Trophoblast cell (in vitro differentiated cells and primary cell): ENCODE data around the gene FAM219A.
A peak's percentile ranks its signal among the peaks of the same experiment; 100 is the strongest.

Experiments used
- DNase-seq, 2 donors: peaks; one replicate each; pipeline ENCODE4 v3.0.0-alpha.2; 2016
- H2AFZ ChIP-seq: 2 replicates; pipeline ENCODE4 v1.6.1; 2013; ENCODE audit warnings: low read length, moderate library complexity, mild to moderate bottlenecking; ENCODE audit not compliant: insufficient read depth, poor library complexity
- H2AK5ac ChIP-seq: 2 replicates; pipeline ENCODE4 v1.6.1; 2013; ENCODE audit warnings: mild to moderate bottlenecking, low read length
- H2BK120ac ChIP-seq: 2 replicates; pipeline ENCODE4 v1.6.1; 2013; ENCODE audit warnings: low read length, mild to moderate bottlenecking, moderate library complexity; ENCODE audit not compliant: insufficient read depth, poor library complexity
- H2BK12ac ChIP-seq: 2 replicates; pipeline ENCODE4 v1.6.1; 2013; ENCODE audit warnings: mild to moderate bottlenecking, low read length, moderate library complexity
- H2BK5ac ChIP-seq: 2 replicates; pipeline ENCODE4 v1.6.1; 2013; ENCODE audit warnings: low read length, low read depth, moderate library complexity, mild to moderate bottlenecking; ENCODE audit not compliant: poor library complexity
- H3K14ac ChIP-seq: 2 replicates; pipeline ENCODE4 v1.6.1; 2013; ENCODE audit warnings: mild to moderate bottlenecking, low read length
- H3K18ac ChIP-seq: 2 replicates; pipeline ENCODE4 v1.6.1; 2013; ENCODE audit warnings: mild to moderate bottlenecking, low read length
- H3K23ac ChIP-seq: 2 replicates; pipeline ENCODE4 v1.6.1; 2013; ENCODE audit warnings: low read length
- H3K27ac ChIP-seq: 2 replicates; pipeline ENCODE4 v1.5.1; 2013; ENCODE audit warnings: low read depth, mild to moderate bottlenecking, inconsistent platforms, low read length, moderate library complexity
- H3K27me3 ChIP-seq: 2 replicates; pipeline ENCODE4 v1.6.1; 2013; ENCODE audit warnings: inconsistent platforms, mild to moderate bottlenecking, low read length, moderate library complexity; ENCODE audit not compliant: insufficient read depth
- H3K36me3 ChIP-seq, 2 experiments: 1 replicate in 1 of 2; 2 replicates in 1 of 2; pipeline ENCODE4 v1.6.1; 2013; ENCODE audit warnings: low read length in 2 of 2, mild to moderate bottlenecking in 2 of 2, moderate library complexity in 1 of 2; ENCODE audit not compliant: insufficient read depth in 2 of 2, control insufficient read depth in 1 of 2
- H3K4ac ChIP-seq: 2 replicates; pipeline ENCODE4 v1.6.1; 2013; ENCODE audit warnings: low read depth, mild to moderate bottlenecking, low read length, moderate library complexity
- H3K4me1 ChIP-seq, 2 experiments: 1 replicate in 1 of 2; 2 replicates in 1 of 2; pipeline ENCODE4 v1.6.1; 2013; ENCODE audit warnings: low read length in 2 of 2, mild to moderate bottlenecking in 2 of 2, moderate library complexity in 1 of 2; ENCODE audit not compliant: insufficient read depth in 2 of 2, control insufficient read depth in 1 of 2
- H3K4me2 ChIP-seq: 2 replicates; pipeline ENCODE4 v1.6.1; 2013; ENCODE audit warnings: inconsistent platforms, mild to moderate bottlenecking, low read length, moderate library complexity
- H3K4me3 ChIP-seq: 2 replicates; pipeline ENCODE4 v1.5.1; 2013; ENCODE audit warnings: mild to moderate bottlenecking, low read depth, low read length, inconsistent platforms
- H3K79me1 ChIP-seq: one replicate; pipeline ENCODE4 v1.6.1; 2013; ENCODE audit warnings: low read length
- H3K79me2 ChIP-seq: 2 replicates; pipeline ENCODE4 v1.6.1; 2013; ENCODE audit warnings: low read length, mild to moderate bottlenecking; ENCODE audit not compliant: control insufficient read depth, insufficient read depth, poor library complexity
- H3K9ac ChIP-seq: 2 replicates; pipeline ENCODE4 v1.6.1; 2013; ENCODE audit warnings: mild to moderate bottlenecking, low read length
- H3K9me3 ChIP-seq: 2 replicates; pipeline ENCODE4 v1.6.1; 2013; ENCODE audit warnings: low read depth, mild to moderate bottlenecking, control low read depth, inconsistent platforms, low read length; ENCODE audit not compliant: insufficient read depth
- H4K12ac ChIP-seq: 2 replicates; pipeline ENCODE4 v1.6.1; 2013; ENCODE audit warnings: low read depth, mild to moderate bottlenecking, low read length, moderate library complexity
- H4K8ac ChIP-seq: 2 replicates; pipeline ENCODE4 v1.6.1; 2013; ENCODE audit warnings: low read depth, mild to moderate bottlenecking, low read length, moderate library complexity
- H4K91ac ChIP-seq: one replicate; pipeline ENCODE4 v1.6.1; 2013; ENCODE audit warnings: low read depth, mild to moderate bottlenecking, low read length, moderate library complexity
- WGBS: extraction: QIAGEN DNeasy Blood & Tissue Kit; methylation state at CpG from one replicate; pipeline ENCODE4 v1.1.7; 2013; ENCODE audit warnings: missing lambda C conversion rate; ENCODE audit not compliant: insufficient read length, insufficient coverage; ENCODE audit errors: extremely low coverage; 5-methylcytosine and 5-hydroxymethylcytosine counted together

The FAM219A gene

DNA sequence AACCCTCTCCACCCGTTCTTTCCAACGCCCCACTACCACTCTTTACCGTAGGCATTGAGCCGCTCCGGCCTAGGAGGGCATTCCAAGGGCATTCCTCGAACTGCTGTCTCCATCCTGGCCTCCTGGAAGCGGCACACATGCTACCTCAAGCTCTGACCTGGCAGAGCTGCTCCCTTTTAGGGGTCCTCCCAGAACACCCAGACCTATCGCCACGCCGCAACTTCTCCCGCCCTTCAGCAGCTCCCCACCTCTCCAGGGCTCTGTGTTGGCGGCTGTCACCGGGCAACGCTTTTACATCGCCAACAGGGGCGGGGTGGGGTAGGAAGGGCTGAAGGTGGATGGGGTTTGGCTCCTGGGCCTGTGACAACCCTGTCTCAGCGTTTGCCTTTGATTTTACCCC, 77.0 kb downstream of the FAM219A start:
- Histone ChIP-seq H2AFZ (no peak overlapping the region), H3K4me1 (peaks cover 12 to 17% of the 10 kb centered on the region in 2 experiments), H3K79me1 (peaks cover 5% of the 10 kb centered on the region), H3K4me3 (peak overlapping the region; percentile 63), H3K4ac (no peak overlapping the region), H3K36me3 (no peaks in the 10 kb centered on the region), H3K4me2 (peak overlapping the region; percentile 78), H2BK5ac (no peak overlapping the region), H4K12ac (no peak overlapping the region), H3K23ac (no peak overlapping the region), H2BK120ac (no peak overlapping the region), H3K79me2 (peaks cover 3% of the 10 kb centered on the region), H4K8ac (no peak overlapping the region), H3K27ac (no peak overlapping the region), H2AK5ac (no peak overlapping the region), H2BK12ac (no peak overlapping the region), H3K27me3 (peaks cover 17% of the 10 kb centered on the region), H3K18ac (no peak overlapping the region), H3K9ac (no peak overlapping the region), H4K91ac (no peak overlapping the region), H3K9me3 (peaks cover 5% of the 10 kb centered on the region), H3K14ac (no peak overlapping the region)
- peak in 1 of 2 donors; percentile 14 for DNase-seq
- WGBS = no CpG with 5 or more reads among the region's 17 CpGs

DNA sequence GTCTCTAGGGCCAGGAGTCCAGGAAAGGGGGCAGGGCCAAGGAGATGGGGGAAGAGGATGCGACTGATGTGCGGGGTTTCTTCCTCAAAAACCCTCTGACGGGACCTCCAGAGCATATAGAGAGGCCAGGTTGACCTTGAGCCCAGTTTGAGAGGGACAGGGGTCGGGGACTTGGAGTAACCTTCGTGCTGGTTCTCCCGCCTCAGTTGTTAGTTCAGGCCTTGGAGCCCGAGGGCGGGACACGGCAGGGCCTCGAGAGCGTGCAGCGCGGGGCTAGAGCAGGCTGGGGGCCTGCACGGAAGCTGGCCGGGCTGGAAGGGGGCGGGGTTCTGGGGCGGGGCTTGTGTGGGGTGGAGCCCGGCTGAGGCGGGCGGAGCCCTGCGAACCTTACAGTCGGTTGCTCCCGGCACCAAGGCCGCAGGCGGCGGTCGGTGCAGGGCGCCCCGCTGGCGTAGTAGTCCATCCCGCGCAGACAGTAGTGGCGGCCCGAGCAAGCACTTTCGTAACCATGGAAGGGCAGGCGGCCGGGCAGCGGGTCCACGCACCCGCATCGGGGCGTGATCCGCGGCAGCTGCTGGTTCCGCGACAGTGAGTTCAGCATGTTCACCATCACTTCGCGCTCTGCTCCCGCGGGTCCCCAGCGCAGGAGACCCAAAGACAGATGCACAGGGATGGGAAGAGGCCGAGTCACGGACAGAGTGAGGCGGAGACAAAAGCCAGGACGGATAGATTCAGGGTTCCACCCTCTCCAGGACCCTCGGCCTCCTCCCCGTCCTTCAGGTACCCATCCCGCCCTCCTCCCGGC, 77.7 kb downstream of the FAM219A start:
- Histone ChIP-seq H3K27ac (no peak overlapping the region), H3K9me3 (peaks cover 5% of the 10 kb centered on the region), H3K14ac (no peak overlapping the region), H3K18ac (no peak overlapping the region), H3K4me2 (peak overlapping the region; percentile 78), H3K79me1 (peaks cover 7% of the 10 kb centered on the region), H3K79me2 (peaks cover 3% of the 10 kb centered on the region), H2BK12ac (no peak overlapping the region), H4K91ac (no peak overlapping the region), H4K12ac (no peak overlapping the region), H3K4ac (no peak overlapping the region), H2AK5ac (no peak overlapping the region), H3K4me3 (peak overlapping the region; percentile 63), H2BK5ac (no peak overlapping the region), H2BK120ac (no peak overlapping the region), H3K9ac (no peak overlapping the region), H3K4me1 (peaks cover 14 to 21% of the 10 kb centered on the region in 2 experiments), H4K8ac (peak overlapping the region; percentile 8), H3K27me3 (peaks cover 17% of the 10 kb centered on the region), H2AFZ (no peak overlapping the region), H3K23ac (no peak overlapping the region), H3K36me3 (no peaks in the 10 kb centered on the region)
- peak; percentile 92 to 93 for DNase-seq
- WGBS = no CpG with 5 or more reads among the region's 59 CpGs

DNA sequence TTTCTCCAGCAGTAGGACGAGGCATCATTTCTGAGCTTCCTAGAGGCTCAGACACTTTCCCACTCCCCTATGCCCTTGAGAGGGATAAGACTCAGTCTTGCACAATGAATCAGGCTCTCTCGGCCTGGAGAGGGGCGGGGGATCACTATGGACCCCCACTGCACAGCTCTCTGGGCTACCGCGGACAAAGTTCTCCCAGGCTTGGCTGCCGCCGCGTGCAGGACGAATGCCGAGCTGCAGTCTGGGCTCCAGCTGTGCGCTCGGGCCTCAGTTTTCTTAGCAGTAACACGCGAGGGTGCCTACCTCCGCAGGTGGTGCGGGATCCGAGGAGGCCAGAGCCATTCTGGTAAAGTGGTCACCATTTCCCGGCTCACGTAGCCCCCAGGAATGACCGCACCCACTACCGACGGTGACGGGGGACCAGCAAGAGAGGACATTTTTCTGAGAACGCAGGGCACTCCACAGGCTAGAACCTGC, 78.3 kb downstream of the FAM219A start:
- H3K18ac ChIP-seq = no peak overlapping the region
- H4K91ac ChIP-seq = no peak overlapping the region
- no peak overlapping the region for H2BK5ac ChIP-seq
- no peak overlapping the region for H3K4me3 ChIP-seq
- no peak overlapping the region for H4K12ac ChIP-seq
- no peak overlapping the region for H3K27ac ChIP-seq
- peaks cover 17% of the 10 kb centered on the region for H3K27me3 ChIP-seq
- no peak overlapping the region for H3K4ac ChIP-seq
- no peak overlapping the region for H2AK5ac ChIP-seq
- H3K9me3 ChIP-seq = peaks cover 5% of the 10 kb centered on the region
- H2AFZ ChIP-seq = peak overlapping the region; percentile 46
- H3K14ac ChIP-seq = no peak overlapping the region
- no peak for DNase-seq
- H2BK120ac ChIP-seq = no peak overlapping the region
- H3K36me3 ChIP-seq = no peaks in the 10 kb centered on the region
- H3K9ac ChIP-seq = no peak overlapping the region
- H3K4me2 ChIP-seq = peak overlapping the region; percentile 78
- peaks cover 20 to 28% of the 10 kb centered on the region in 2 experiments for H3K4me1 ChIP-seq
- WGBS = no CpG with 5 or more reads among the region's 24 CpGs
- peak overlapping the region; percentile 8 for H4K8ac ChIP-seq
- H3K79me1 ChIP-seq = peaks cover 7% of the 10 kb centered on the region
- no peak overlapping the region for H3K23ac ChIP-seq
- H2BK12ac ChIP-seq = no peak overlapping the region
- H3K79me2 ChIP-seq = peaks cover 3% of the 10 kb centered on the region

DNA sequence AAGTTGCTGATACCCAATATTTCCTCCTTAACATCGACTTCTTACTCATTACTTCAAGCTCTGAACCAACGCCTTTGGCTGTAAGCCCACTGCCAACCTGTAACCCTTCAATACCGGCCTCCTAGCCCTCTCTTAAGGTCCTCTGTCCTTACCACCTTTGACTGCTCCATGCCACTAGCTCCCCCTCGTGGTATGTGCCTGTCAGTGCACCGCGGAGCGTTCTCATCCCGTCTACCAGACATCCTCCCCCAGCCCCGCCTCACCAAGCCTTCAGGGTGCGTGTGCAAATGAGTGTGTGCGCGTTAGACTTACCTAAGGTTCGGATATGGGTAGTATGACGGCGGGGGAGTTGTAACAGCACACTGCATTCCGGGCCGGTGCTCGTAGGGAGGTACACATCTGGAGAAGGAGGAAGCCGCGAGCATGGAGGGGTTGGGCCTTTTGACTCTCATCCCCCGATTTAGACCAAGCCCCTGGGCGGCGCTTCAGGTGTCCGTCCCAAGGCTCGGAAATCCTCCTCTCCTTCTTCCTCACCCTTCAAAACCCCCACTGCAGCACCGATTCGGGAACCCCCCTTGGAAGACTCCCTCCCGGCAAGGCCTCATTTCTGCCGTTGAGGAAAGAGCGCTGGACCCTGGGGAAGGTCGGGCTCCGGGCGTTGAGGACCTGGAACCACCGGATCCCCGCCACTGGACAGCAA, 78.9 kb downstream of the FAM219A start:
- Histone ChIP-seq H3K4me3 (peak overlapping the region; percentile 69), H2BK12ac (no peak overlapping the region), H3K14ac (no peak overlapping the region), H3K27ac (no peak overlapping the region), H2AFZ (peak overlapping the region; percentile 46), H4K91ac (no peak overlapping the region), H3K4me1 (peaks cover 23 to 31% of the 10 kb centered on the region in 2 experiments), H3K9ac (no peak overlapping the region), H3K79me2 (peaks cover 3% of the 10 kb centered on the region), H3K23ac (no peak overlapping the region), H4K8ac (peak overlapping the region; percentile 0), H3K18ac (no peak overlapping the region), H2BK120ac (no peak overlapping the region), H3K4ac (no peak overlapping the region), H3K9me3 (peaks cover 5% of the 10 kb centered on the region), H3K4me2 (peak overlapping the region; percentile 78), H3K79me1 (peaks cover 7% of the 10 kb centered on the region), H3K27me3 (peaks cover 17% of the 10 kb centered on the region), H3K36me3 (no peaks in the 10 kb centered on the region), H2BK5ac (no peak overlapping the region), H2AK5ac (no peak overlapping the region), H4K12ac (no peak overlapping the region)
- peak; percentile 88 to 94 for DNase-seq
- no CpG with 5 or more reads among the region's 35 CpGs for WGBS
